Stimulated activated effector memory CD8-positive, alpha-beta T cell treated with anti-CD3 and anti-CD28 coated beads, Interleukin-12 subunit alpha, Interleukin-12 subunit beta, amount 100 ng/mL, for 72 hours (primary cell): ENCODE measurements around the gene TRIP6.
A peak's percentile ranks its signal among the peaks of the same experiment; 100 is the strongest.
"Not testable (repeated sequence)": the region's sequence is repeated elsewhere in the genome, so short reads cannot be mapped to it uniquely, and the experiment has no call there.

Experiments
- ATAC-seq: fragments of 150-1000 bp; cut with Tn5 transposase; 2 replicates; pipeline ENCODE4 v1.10.0; 2021
- DNase-seq, 2 donors: peaks; one replicate each; pipeline ENCODE4 v3.0.0; 2021 to 2022; ENCODE audit warnings: low spot score in 2 of 2
- H3K27ac Mint-ChIP-seq: one replicate; pipeline ENCODE4 v1.8.0; 2022; ENCODE audit warnings: mild to moderate bottlenecking, mixed read lengths
- H3K36me3 Mint-ChIP-seq: one replicate; pipeline ENCODE4 v1.8.0; 2022; ENCODE audit warnings: mild to moderate bottlenecking, mixed read lengths
- H3K4me1 Mint-ChIP-seq: one replicate; pipeline ENCODE4 v1.8.0; 2022; ENCODE audit warnings: mixed read lengths
- H3K4me3 Mint-ChIP-seq: one replicate; pipeline ENCODE4 v1.8.0; 2022; ENCODE audit warnings: mild to moderate bottlenecking, mixed read lengths
- H3K9me3 Mint-ChIP-seq: one replicate; pipeline ENCODE4 v1.8.0; 2022; ENCODE audit warnings: mixed read lengths

Gene TRIP6

GRCh38 chr7:100830396-100830795 lies 36.8 kb upstream of the TRIP6 start:
- peak; percentile 29 for ATAC-seq
- no peak for DNase-seq
- Mint-ChIP-seq H3K27ac (no peak overlapping the region), H3K4me3 (no peak overlapping the region), H3K4me1 (peaks cover 22% of the 10 kb centered on the region), H3K36me3 (no peaks in the 10 kb centered on the region), H3K9me3 (no peaks in the 10 kb centered on the region)

DNA sequence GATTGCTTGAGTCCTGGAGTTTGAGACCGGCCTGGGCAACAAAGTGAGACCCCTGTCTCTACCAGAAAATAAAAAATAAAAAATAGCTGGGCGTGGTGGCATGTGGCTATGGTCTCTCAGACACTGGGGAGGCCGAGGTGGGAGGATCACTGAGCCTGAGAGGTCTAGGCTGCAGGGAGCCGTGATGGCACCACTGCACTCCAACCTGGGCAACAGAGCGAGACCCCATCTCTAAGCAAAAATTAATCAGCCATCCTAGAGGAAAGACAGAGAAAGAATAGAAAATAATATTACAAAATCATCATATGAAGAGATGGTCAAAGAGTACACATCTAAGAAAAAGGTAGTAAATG lies 34.9 kb upstream of the TRIP6 start:
- no peaks in the 10 kb centered on the region for H3K9me3 Mint-ChIP-seq
- H3K4me3 Mint-ChIP-seq, result no peak overlapping the region
- no peaks in the 10 kb centered on the region for H3K36me3 Mint-ChIP-seq
- DNase-seq, result no peak
- H3K27ac Mint-ChIP-seq, result no peak overlapping the region
- H3K4me1 Mint-ChIP-seq, result peaks cover 21% of the 10 kb centered on the region
- ATAC-seq, result no peak

- no peak for ATAC-seq
- H3K9me3 Mint-ChIP-seq, result no peaks in the 10 kb centered on the region
- peaks cover 16% of the 10 kb centered on the region for H3K4me1 Mint-ChIP-seq
- no peak overlapping the region for H3K27ac Mint-ChIP-seq
- DNase-seq, result no peak
- peak overlapping the region; percentile 68 for H3K4me3 Mint-ChIP-seq
- no peaks in the 10 kb centered on the region for H3K36me3 Mint-ChIP-seq
Measured at GRCh38 chr7:100835903-100836811, 31.0 kb upstream of the TRIP6 start.

GRCh38 chr7:100836812-100837098 lies 30.4 kb upstream of the TRIP6 start:
- DNase-seq (no peak), ATAC-seq (no peak)
- H3K9me3 Mint-ChIP-seq, result no peaks in the 10 kb centered on the region
- no peaks in the 10 kb centered on the region for H3K36me3 Mint-ChIP-seq
- peak overlapping the region; percentile 68 for H3K4me3 Mint-ChIP-seq
- H3K27ac Mint-ChIP-seq, result peak overlapping the region; percentile 83
- peaks cover 16% of the 10 kb centered on the region for H3K4me1 Mint-ChIP-seq

DNA sequence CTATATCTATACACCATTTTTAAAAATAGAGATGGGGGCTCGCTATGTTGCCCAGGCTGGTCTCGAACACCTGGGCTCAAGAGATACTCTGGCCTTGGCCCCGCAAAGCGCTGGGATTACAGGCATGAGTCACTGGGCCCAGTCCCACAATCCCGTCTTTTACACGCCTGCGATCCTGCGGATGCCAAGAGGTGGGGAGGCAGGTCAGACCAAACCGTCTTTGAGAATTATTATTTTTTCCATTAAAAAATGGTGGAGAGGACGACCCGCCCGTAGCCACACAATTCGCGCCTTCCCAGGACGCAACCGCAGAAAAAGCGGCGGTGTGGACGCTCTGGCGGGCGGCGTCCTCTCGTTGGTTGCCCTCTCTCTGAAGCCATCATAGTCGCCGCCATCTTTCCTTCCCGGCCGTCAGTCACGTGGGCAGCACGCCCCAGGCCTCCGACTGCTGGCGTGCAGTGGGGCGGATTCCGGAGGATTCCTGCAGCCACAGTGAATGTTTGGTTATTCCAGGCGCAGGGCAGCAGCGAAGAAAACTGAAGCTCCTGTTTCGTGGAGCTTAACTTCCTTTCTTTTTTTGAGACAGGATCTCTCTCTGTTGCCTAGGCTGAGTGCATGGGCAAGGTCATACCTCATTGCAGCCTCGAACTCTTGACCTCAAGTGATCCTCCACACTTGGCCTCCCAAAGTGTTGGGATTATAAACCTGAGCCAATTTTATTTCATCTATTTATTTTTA lies 29.9 kb upstream of the TRIP6 start:
- Mint-ChIP-seq H3K36me3 (no peaks in the 10 kb centered on the region), H3K27ac (peak overlapping the region; percentile 83), H3K4me1 (peaks cover 16% of the 10 kb centered on the region), H3K4me3 (peak overlapping the region; percentile 68), H3K9me3 (no peaks in the 10 kb centered on the region)
- peak; percentile 36 to 74 for DNase-seq
- ATAC-seq, result peak; percentile 91

DNA sequence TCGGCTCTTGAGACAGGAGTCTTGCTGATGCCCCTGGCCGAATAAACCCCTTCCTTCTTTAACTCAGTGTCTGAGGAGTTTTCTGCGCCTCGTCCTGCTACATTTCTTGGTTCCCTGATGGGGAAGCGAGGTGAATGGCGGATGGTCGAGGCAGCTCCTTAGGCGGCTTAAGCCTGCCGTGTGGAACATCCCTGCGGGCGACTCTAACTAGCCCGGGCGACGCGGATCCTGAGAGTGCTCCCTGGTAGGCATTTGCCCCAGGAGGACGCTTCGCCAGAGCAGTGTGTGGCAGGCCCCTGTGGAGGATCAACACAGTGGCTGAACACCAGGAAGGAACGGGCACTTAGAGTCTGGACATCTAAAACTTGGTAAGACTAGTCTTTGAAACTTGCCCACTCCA lies 27.8 kb upstream of the TRIP6 start:
- Mint-ChIP-seq H3K27ac (no peak overlapping the region), H3K9me3 (no peaks in the 10 kb centered on the region), H3K36me3 (no peaks in the 10 kb centered on the region), H3K4me3 (no peak overlapping the region), H3K4me1 (peaks cover 16% of the 10 kb centered on the region)
- no peak for ATAC-seq
- DNase-seq, result no peak

- H3K4me1 Mint-ChIP-seq, result peaks cover 14% of the 10 kb centered on the region
- no peak overlapping the region for H3K4me3 Mint-ChIP-seq
- H3K36me3 Mint-ChIP-seq, result no peaks in the 10 kb centered on the region
- no peak for ATAC-seq
- H3K27ac Mint-ChIP-seq, result no peak overlapping the region
- H3K9me3 Mint-ChIP-seq, result no peaks in the 10 kb centered on the region
- DNase-seq, result no peak
Measured at GRCh38 chr7:100840470-100841100, 26.6 kb upstream of the TRIP6 start.

GRCh38 chr7:100847360-100847759 lies 19.8 kb upstream of the TRIP6 start:
- H3K27ac Mint-ChIP-seq, result no peak overlapping the region
- ATAC-seq, result no peak

DNA sequence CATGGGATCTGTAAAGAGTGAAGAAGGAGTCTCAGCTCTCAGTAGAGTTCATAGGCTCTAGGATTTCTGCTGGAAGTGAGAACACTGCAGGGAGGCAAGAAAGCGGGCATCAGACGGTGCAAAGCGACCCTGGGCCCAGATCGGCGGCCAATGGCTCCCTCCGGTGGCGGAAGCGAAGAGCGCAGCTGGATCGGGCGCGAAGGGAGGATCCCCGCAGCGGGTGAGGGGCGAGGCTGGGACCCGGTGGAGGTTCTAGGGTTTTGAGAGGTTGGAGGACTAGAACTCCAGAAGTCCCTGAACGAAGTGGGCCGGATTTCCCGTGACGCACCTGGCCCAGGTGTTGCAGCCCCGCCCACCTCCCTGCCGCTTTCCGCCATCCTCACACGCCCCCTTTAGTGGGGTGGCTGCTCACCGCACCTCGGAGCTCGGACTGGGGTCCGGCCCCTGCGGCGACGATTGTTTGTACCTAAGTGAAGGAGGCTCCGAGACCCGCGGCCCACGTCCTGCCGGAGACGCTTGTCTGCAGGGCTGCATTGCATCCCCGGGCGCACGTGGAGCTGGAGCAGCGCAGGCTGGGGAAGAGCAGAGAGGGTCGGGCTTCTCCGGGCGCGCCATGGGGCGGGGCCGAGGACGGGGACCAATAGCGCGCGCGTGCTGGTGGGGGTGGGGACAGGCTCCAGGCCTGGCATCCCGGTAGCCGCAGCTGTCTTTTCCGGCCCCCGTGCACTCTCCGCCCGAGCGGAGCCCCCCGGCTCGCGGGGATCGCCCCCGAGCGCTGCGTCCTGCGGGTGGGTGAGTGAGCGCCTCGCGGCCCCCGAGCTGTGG lies 14.9 kb upstream of the TRIP6 start, which contains the start of gene SLC12A9:
Gene SLC12A9 (plus strand): TSS at position 666 of the 825 bp plus-strand sequence. CDS start 1,485 bp downstream, outside the sequence.
- peak; percentile 99 for ATAC-seq
- peaks cover 39% of the 10 kb centered on the region for H3K4me1 Mint-ChIP-seq
- no peak within 1 kb of the TSS for H3K27ac Mint-ChIP-seq
- H3K9me3 Mint-ChIP-seq, result no peaks in the 10 kb centered on the region
- peak within 1 kb of the TSS; percentile 88 for H3K4me3 Mint-ChIP-seq
- peaks cover 11% of the 10 kb centered on the region for H3K36me3 Mint-ChIP-seq
- DNase-seq, result peak; percentile 81 to 93

More at GRCh38 chr7:100847360-100847759, 19.8 kb upstream of the TRIP6 start:
- peaks cover 8% of the 10 kb centered on the region for H3K4me1 Mint-ChIP-seq
- DNase-seq, result no peak
- no peak overlapping the region for H3K4me3 Mint-ChIP-seq
- H3K9me3 Mint-ChIP-seq, result no peaks in the 10 kb centered on the region
- H3K36me3 Mint-ChIP-seq, result no peaks in the 10 kb centered on the region

GRCh38 chr7:100854146-100854895 lies 12.9 kb upstream of the TRIP6 start:
- Mint-ChIP-seq H3K9me3 (no peaks in the 10 kb centered on the region), H3K36me3 (peaks cover 19% of the 10 kb centered on the region), H3K4me1 (peaks cover 41% of the 10 kb centered on the region), H3K27ac (no peak overlapping the region), H3K4me3 (peak overlapping the region; percentile 88)
- ATAC-seq (no peak), DNase-seq (no peak)

- not testable (repeated sequence) for H3K27ac Mint-ChIP-seq, H3K9me3 Mint-ChIP-seq, DNase-seq, ATAC-seq, H3K4me3 Mint-ChIP-seq
- Mint-ChIP-seq H3K36me3 (peaks cover 24% of the 10 kb centered on the region), H3K4me1 (peaks cover 41% of the 10 kb centered on the region)
Measured at GRCh38 chr7:100854899-100855298, 12.3 kb upstream of the TRIP6 start.

DNA sequence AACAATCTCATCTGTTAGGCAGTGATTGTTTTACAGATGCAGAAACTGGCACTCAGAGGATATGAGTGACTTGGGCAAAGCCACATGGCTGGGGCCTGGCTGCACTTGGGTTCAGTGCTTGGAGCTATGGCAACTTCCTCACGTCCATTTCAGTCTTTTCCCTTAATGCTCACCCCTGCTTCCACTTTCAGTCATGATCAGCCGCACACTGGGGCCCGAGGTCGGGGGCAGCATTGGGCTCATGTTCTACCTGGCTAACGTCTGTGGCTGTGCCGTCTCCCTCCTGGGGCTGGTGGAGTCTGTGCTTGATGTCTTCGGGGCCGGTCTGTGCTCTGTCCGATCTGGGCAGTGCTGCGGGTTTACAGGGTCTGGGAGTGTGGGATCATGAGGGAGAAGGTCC lies 11.7 kb upstream of the TRIP6 start:
- peaks cover 41% of the 10 kb centered on the region for H3K4me1 Mint-ChIP-seq
- peak overlapping the region; percentile 35 for H3K27ac Mint-ChIP-seq
- DNase-seq (no peak), ATAC-seq (no peak)
- H3K9me3 Mint-ChIP-seq, result no peaks in the 10 kb centered on the region
- H3K36me3 Mint-ChIP-seq, result peaks cover 31% of the 10 kb centered on the region
- H3K4me3 Mint-ChIP-seq, result no peak overlapping the region

DNA sequence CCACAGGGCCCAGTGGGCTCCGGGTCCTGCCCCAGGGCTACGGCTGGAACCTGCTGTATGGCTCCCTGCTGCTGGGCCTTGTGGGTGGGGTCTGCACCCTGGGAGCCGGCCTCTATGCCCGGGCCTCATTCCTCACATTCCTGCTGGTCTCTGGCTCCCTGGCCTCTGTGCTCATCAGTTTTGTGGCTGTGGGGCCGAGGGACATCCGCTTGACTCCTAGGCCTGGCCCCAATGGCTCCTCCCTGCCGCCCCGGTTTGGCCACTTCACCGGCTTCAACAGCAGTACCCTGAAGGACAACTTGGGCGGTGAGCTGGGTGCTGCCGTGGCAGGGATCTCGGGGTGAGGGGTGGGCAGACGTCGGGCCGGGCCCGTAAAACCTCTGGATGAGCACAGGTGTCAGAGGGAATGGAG lies 10.3 kb upstream of the TRIP6 start:
- Mint-ChIP-seq H3K27ac (peak overlapping the region; percentile 71), H3K4me3 (no peak overlapping the region), H3K4me1 (peaks cover 38% of the 10 kb centered on the region), H3K36me3 (peaks cover 41% of the 10 kb centered on the region), H3K9me3 (no peaks in the 10 kb centered on the region)
- no peak for ATAC-seq
- DNase-seq, result no peak

GRCh38 chr7:100859856-100860255 lies 7.3 kb upstream of the TRIP6 start:
- Mint-ChIP-seq H3K36me3 (peaks cover 64% of the 10 kb centered on the region), H3K4me1 (peaks cover 13% of the 10 kb centered on the region), H3K27ac (no peak overlapping the region), H3K4me3 (no peak overlapping the region), H3K9me3 (no peaks in the 10 kb centered on the region)
- DNase-seq (no peak), ATAC-seq (no peak)
